H1 (cell line): ENCODE data around the gene CBLN1. TPM values are rescaled to one million over a fixed set of nuclear protein-coding genes. Genes with fewer than 3 reads are reported as not detected.
A peak's percentile ranks its signal among the peaks of the same experiment; 100 is the strongest.

Source experiments
- CTCF ChIA-PET: fragments of 300-600 bp; sonication (Branson Sonifier 250); formaldehyde crosslinking; loops from one replicate; lab custom pipeline; 2021; ENCODE audit not compliant: partially characterized antibody; lab: Charles Lee
- POLR2A ChIA-PET: fragments of 300-600 bp; sonication (Branson Sonifier 250); formaldehyde crosslinking; loops from one replicate; lab custom pipeline; 2021; ENCODE audit warnings: inconsistent platforms; ENCODE audit not compliant: partially characterized antibody; lab: Charles Lee
- DNase-seq, 2 experiments: peaks; one replicate each; pipeline versions ENCODE4 v3.0.0 to v3.0.0-alpha.2; 2010 to 2022; ENCODE audit warnings: low spot score in 2 of 2, low read depth in 1 of 2, mixed read lengths in 1 of 2
- FAIRE-seq: peaks from 2 replicates; lab custom pipeline; 2011; peaks lifted over from hg19 to GRCh38; lab: Jason Lieb, UNC
- H2AFZ ChIP-seq: 2 replicates; pipeline ENCODE4 v1.8.1; 2012; ENCODE audit warnings: low read length, inconsistent platforms
- H2AK5ac ChIP-seq: 2 replicates; pipeline ENCODE4 v1.6.1; 2013; ENCODE audit warnings: low read depth, low read length
- H2BK120ac ChIP-seq: replicated peaks from 2 replicates; pipeline ENCODE3; 2013; ENCODE audit warnings: low read depth, low read length, inconsistent platforms
- H2BK12ac ChIP-seq: 2 replicates; pipeline ENCODE4 v1.6.1; 2013; ENCODE audit warnings: low read depth, low read length
- H2BK15ac ChIP-seq: 2 replicates; pipeline ENCODE4 v1.6.1; 2013; ENCODE audit warnings: low read length
- H2BK20ac ChIP-seq: 2 replicates; pipeline ENCODE4 v1.6.1; 2013; ENCODE audit warnings: low read length
- H2BK5ac ChIP-seq: 2 replicates; pipeline ENCODE4 v1.6.1; 2013; ENCODE audit warnings: low read depth, low read length
- H3K14ac ChIP-seq: 2 replicates; pipeline ENCODE4 v1.6.1; 2013; ENCODE audit warnings: inconsistent platforms; ENCODE audit not compliant: insufficient read length
- H3K18ac ChIP-seq: 2 replicates; pipeline ENCODE4 v1.6.1; 2013; ENCODE audit warnings: low read length; ENCODE audit errors: extremely low read depth
- H3K23ac ChIP-seq: 2 replicates; pipeline ENCODE4 v1.6.1; 2013; ENCODE audit warnings: inconsistent platforms; ENCODE audit not compliant: insufficient read length
- H3K23me2 ChIP-seq: 2 replicates; pipeline ENCODE4 v1.6.1; 2013; ENCODE audit warnings: low read depth, low read length
- H3K27ac ChIP-seq: 2 replicates; pipeline ENCODE4 v1.6.1; 2011; ENCODE audit warnings: low read depth, low read length, inconsistent platforms
- H3K27me3 ChIP-seq, 4 experiments: replicated peaks in 1 of 4; 1 replicate in 1 of 4; 2 replicates in 3 of 4; pipeline versions ENCODE4 v1.6.1 to v1.8.1; 2011 to 2013; ENCODE audit warnings: low read length in 3 of 4, mild to moderate bottlenecking in 3 of 4, inconsistent platforms in 2 of 4, mixed read lengths in 2 of 4, moderate library complexity in 1 of 4; ENCODE audit not compliant: control insufficient read depth in 3 of 4, insufficient read depth in 3 of 4; ENCODE audit errors: extremely low read depth in 1 of 4
- H3K36me3 ChIP-seq, 4 experiments: 2 replicates each; pipeline versions ENCODE4 v1.6.1 to v1.8.1; 2011 to 2013; ENCODE audit warnings: mild to moderate bottlenecking in 4 of 4, low read length in 3 of 4, moderate library complexity in 2 of 4, control low read depth in 1 of 4, inconsistent platforms in 1 of 4; ENCODE audit not compliant: insufficient read depth in 4 of 4, control insufficient read depth in 2 of 4
- H3K4ac ChIP-seq: replicated peaks from 2 replicates; pipeline ENCODE3; 2013; ENCODE audit warnings: low read length, low read depth, mixed read lengths, inconsistent platforms; ENCODE audit not compliant: insufficient read length
- H3K4me1 ChIP-seq, 4 experiments: replicated peaks in 1 of 4; 1 replicate in 1 of 4; 2 replicates in 3 of 4; pipeline versions ENCODE4 v1.6.1 to v1.8.1; 2011 to 2013; ENCODE audit warnings: low read length in 3 of 4, inconsistent platforms in 2 of 4, mixed read lengths in 1 of 4; ENCODE audit not compliant: insufficient read depth in 4 of 4, control insufficient read depth in 3 of 4
- H3K4me2 ChIP-seq, 2 experiments: 2 replicates each; pipeline versions ENCODE4 v1.6.1 to v1.8.1; 2011 to 2013; ENCODE audit warnings: low read depth in 2 of 2, low read length in 2 of 2, control low read depth in 1 of 2, inconsistent platforms in 1 of 2, mild to moderate bottlenecking in 1 of 2; ENCODE audit not compliant: insufficient read depth in 1 of 2
- H3K4me3 ChIP-seq, 4 experiments: fragments of 200-600, 300-600 bp in 1 of 4; sonication (generic), shearing (Covaris generic), sonication (Bioruptor Twin) in 1 of 4; 2 replicates each; pipeline versions ENCODE4 v1.5.1 to v1.8.1; 2011 to 2016; ENCODE audit warnings: low read length in 4 of 4, low read depth in 3 of 4, control low read depth in 2 of 4, inconsistent platforms in 2 of 4, mild to moderate bottlenecking in 2 of 4, mixed read lengths in 1 of 4, moderate library complexity in 1 of 4; ENCODE audit not compliant: insufficient read depth in 2 of 4; ENCODE audit errors: extremely low read depth in 1 of 4
- H3K56ac ChIP-seq: replicated peaks from 2 replicates; pipeline ENCODE3; 2013; ENCODE audit warnings: low read depth, mild to moderate bottlenecking, mixed read lengths, low read length, inconsistent platforms; ENCODE audit not compliant: insufficient read length
- H3K79me1 ChIP-seq: 2 replicates; pipeline ENCODE4 v1.6.1; 2013; ENCODE audit warnings: low read depth, low read length, control low read depth
- H3K79me2 ChIP-seq, 2 experiments: 2 replicates each; pipeline versions ENCODE4 v1.6.1 to v1.8.1; 2012 to 2013; ENCODE audit warnings: low read length in 2 of 2, mild to moderate bottlenecking in 2 of 2, inconsistent platforms in 1 of 2; ENCODE audit not compliant: insufficient read depth in 2 of 2, control insufficient read depth in 1 of 2
- H3K9ac ChIP-seq, 4 experiments: replicated peaks in 1 of 4; 1 replicate in 1 of 4; 2 replicates in 3 of 4; pipeline versions ENCODE4 v1.6.1 to v1.8.1; 2011 to 2013; ENCODE audit warnings: low read depth in 3 of 4, low read length in 3 of 4, control low read depth in 2 of 4, mild to moderate bottlenecking in 2 of 4, moderate library complexity in 2 of 4, inconsistent platforms in 1 of 4; ENCODE audit errors: extremely low read depth in 1 of 4
- H3K9me3 ChIP-seq, 2 experiments: 2 replicates each; pipeline versions ENCODE4 v1.6.1 to v1.8.1; 2012 to 2013; ENCODE audit warnings: mild to moderate bottlenecking in 2 of 2, moderate library complexity in 2 of 2, control low read depth in 1 of 2, inconsistent platforms in 1 of 2, low read depth in 1 of 2, low read length in 1 of 2, mixed read lengths in 1 of 2; ENCODE audit not compliant: insufficient read depth in 2 of 2
- H4K20me1 ChIP-seq, 2 experiments: replicated peaks in 1 of 2; 2 replicates each; pipeline versions ENCODE3 to v1.8.1; 2011 to 2013; ENCODE audit warnings: inconsistent platforms in 2 of 2, low read length in 2 of 2, mild to moderate bottlenecking in 1 of 2; ENCODE audit not compliant: insufficient read depth in 2 of 2, control insufficient read depth in 1 of 2
- H4K5ac ChIP-seq: 2 replicates; pipeline ENCODE4 v1.6.1; 2013; ENCODE audit warnings: low read length, low read depth, mixed read lengths, inconsistent platforms; ENCODE audit not compliant: insufficient read length
- H4K8ac ChIP-seq: 2 replicates; pipeline ENCODE4 v1.8.0; 2013; ENCODE audit warnings: mild to moderate bottlenecking, moderate library complexity, low read length, inconsistent platforms; ENCODE audit not compliant: insufficient read depth; ENCODE audit errors: extremely low read depth
- H4K91ac ChIP-seq: replicated peaks from 2 replicates; pipeline ENCODE3; 2013; ENCODE audit warnings: low read length, mixed read lengths, inconsistent platforms; ENCODE audit not compliant: insufficient read length
- EZH2 ChIP-seq: fragments of 200-600 bp; sonication (generic); IDR thresholded peaks from 2 replicates; pipeline ENCODE4 v1.7.1; 2012; ENCODE audit warnings: low read depth, mild to moderate bottlenecking, moderate library complexity, low read length, inconsistent platforms; ENCODE audit not compliant: severe bottlenecking
- SIX5 ChIP-seq: IDR thresholded peaks from 2 replicates; pipeline ENCODE4 v1.6.1; 2011; ENCODE audit warnings: mild to moderate bottlenecking, low read depth, low read length
- SP1 ChIP-seq: IDR thresholded peaks from 2 replicates; pipeline ENCODE4 v1.6.1; 2011; ENCODE audit warnings: low read depth, low read length
- TEAD4 ChIP-seq: IDR thresholded peaks from 2 replicates; pipeline ENCODE4 v1.6.1; 2012; ENCODE audit warnings: low read depth, low read length, inconsistent platforms, mixed read lengths
- WGBS, 2 experiments: shearing (Covaris generic) in 1 of 2; methylation state at CpG; one replicate each; pipeline versions ENCODE4 v1.1.6 to v1.1.7; 2013 to 2015; ENCODE audit warnings: low lambda C conversion rate in 2 of 2, mixed read lengths in 2 of 2, inconsistent platforms in 1 of 2, low coverage in 1 of 2, missing lambda C conversion rate in 1 of 2; ENCODE audit not compliant: insufficient replicate concordance in 2 of 2, insufficient coverage in 1 of 2, insufficient read length in 1 of 2; ENCODE audit errors: extremely low coverage in 1 of 2, missing lambda C conversion rate in 1 of 2; 5-methylcytosine and 5-hydroxymethylcytosine counted together
- polyA plus RNA-seq, 7 experiments: library from polyadenylated mRNA; depleted of rRNA in 3 of 7; stranded (reverse) in 5 of 7; unstranded in 2 of 7; fragments of >200 nt in 5 of 7; fragments of 200-250 nt in 2 of 7; gene quantifications; 1 replicate in 5 of 7; 2 replicates in 1 of 7; 4 replicates in 1 of 7; pipeline versions ENCODE4 v1.2.1 to v1.2.3, GENCODE V29; 2011 to 2013; ENCODE audit warnings: missing spikeins in 2 of 7, mixed read lengths in 2 of 7
- total RNA-seq: library from RNA; stranded (reverse); fragmentation: NEBNext Ultra II Directional; extraction: Animal tissue kit (Norgen Biotek cat#: 25700); gene quantifications from 2 replicates; pipeline ENCODE4 v1.2.1, GENCODE V29; 2021

The CBLN1 gene
- total and polyA plus RNA-seq, 2 of the 8 experiments (the other 6 are each of a cell fraction or from before 2014, with no cell fraction given): 0.97 to 7.1 TPM

DNA sequence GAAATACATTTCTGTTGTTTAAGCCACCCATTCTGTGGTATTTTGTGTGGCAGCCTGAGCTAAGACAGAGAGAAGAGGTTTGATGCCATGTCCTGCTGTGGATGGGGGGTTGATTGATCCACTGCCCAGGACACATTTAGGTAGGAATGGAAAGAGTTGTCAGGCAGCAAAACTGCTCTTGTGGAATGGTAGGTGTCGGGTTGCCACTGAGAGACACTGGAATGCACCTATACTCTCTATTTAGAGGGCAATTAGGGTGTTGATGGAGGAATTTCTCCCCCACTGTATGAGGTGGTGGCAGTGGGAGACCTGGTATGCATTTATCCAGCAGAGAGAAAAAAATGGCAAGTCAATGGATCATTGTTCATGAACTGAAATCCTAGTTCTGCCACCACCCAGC is 30.9 kb downstream of the CBLN1 start:
- no peak overlapping the region for H2AK5ac ChIP-seq
- H2BK5ac ChIP-seq: no peak overlapping the region
- DNase-seq (no peak), FAIRE-seq (peak; percentile 45)
- CTCF ChIA-PET: interaction anchor here (1.9 kb wide), 1 partner anchor 98 kb away, joined by 9 read pairs; no protein-coding TSS in a partner anchor
- H3K56ac ChIP-seq: no peak overlapping the region
- 0 out of 4 replicates have a peak overlapping the region, but pooled peaks of 1 of the 2 experiments have one; percentile 28 for H3K4me2 ChIP-seq
- H3K27me3 ChIP-seq: no peaks in the 10 kb centered on the region
- H3K4ac ChIP-seq: no peak overlapping the region
- no peaks in the 10 kb centered on the region for H3K79me2 ChIP-seq
- no peak overlapping the region for H4K91ac ChIP-seq
- H3K23me2 ChIP-seq: no peaks in the 10 kb centered on the region
- POLR2A ChIA-PET: interaction anchor here (0.9 kb wide), 1 partner anchor 48 kb away, joined by 3 read pairs; no protein-coding TSS in a partner anchor
- no peak overlapping the region for H3K14ac ChIP-seq
- H2BK15ac ChIP-seq: no peak overlapping the region
- H4K20me1 ChIP-seq: no peaks in the 10 kb centered on the region
- H2AFZ ChIP-seq: no peak overlapping the region
- no peak overlapping the region for H3K27ac ChIP-seq
- H3K4me1 ChIP-seq: peaks cover 0 to 11% (median 2%) of the 10 kb centered on the region in 4 experiments; a peak in 2 of 7 replicates
- WGBS, 2 experiments: 89% methylated on average over 1 of the region's 1 CpG; no CpG with 5 or more reads in 1 of the 2 experiments
- H3K18ac ChIP-seq: no peak overlapping the region
- H4K8ac ChIP-seq: no peak overlapping the region
- no peak overlapping the region for H3K4me3 ChIP-seq
- H3K9me3 ChIP-seq: no peaks in the 10 kb centered on the region
- TF ChIP-seq EZH2 (no peak), SP1 (0 out of 2 replicates have a peak, but pooled peaks have one; percentile 31), SIX5 (no peak), TEAD4 (peak; percentile 45; the same call in 1 of the 2 replicates)
- no peaks in the 10 kb centered on the region for H3K36me3 ChIP-seq
- no peak overlapping the region for H2BK120ac ChIP-seq
- no peak overlapping the region for H3K23ac ChIP-seq
- no peak overlapping the region for H2BK20ac ChIP-seq
- no peak overlapping the region for H4K5ac ChIP-seq
- no peaks in the 10 kb centered on the region for H3K79me1 ChIP-seq
- H2BK12ac ChIP-seq: no peak overlapping the region
- H3K9ac ChIP-seq: no peak overlapping the region
